ENCODE measurements around the gene IGFLR1. TPM values are rescaled to one million over a fixed set of nuclear protein-coding genes. Genes with fewer than 3 reads are reported as not detected.

Gene IGFLR1
- total and polyA plus RNA-seq, 2 of the 4 experiments (the other 2 are of a cell fraction): 0.72 to 2.7 TPM

DNA sequence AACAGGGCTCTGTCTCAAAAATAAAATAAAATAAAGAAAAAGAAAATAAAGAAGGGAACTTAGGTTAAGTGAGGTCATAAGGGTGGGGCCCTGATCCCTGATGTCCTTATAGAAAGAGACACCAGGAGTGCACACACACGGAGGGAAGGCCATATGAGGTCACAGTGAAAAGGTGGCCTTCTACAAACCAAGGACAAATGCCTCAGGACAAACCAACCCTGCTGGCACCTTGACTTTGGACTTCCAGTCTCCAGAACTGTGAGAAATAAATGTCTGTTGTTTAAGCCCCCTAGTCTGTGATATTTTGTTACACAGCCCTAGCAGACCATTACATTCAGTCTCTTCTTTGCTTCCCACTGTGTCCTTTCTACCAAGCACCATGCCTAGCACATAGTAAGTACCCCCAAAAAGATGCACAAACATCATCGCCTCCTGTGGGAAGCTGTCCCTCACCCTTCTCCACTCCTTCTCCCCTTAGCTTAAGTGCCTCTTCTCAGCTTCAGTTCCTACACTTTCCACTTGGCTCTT is 46.3 kb downstream of the IGFLR1 start:
- no peak overlapping the region for H3K56ac ChIP-seq (ENCODE audit: extremely low read depth, insufficient read depth, low read length)
- WGBS, 2 experiments (ENCODE audit: extremely low coverage in 2 of 2, insufficient read length in 1 of 2): no CpG with 5 or more reads among the region's 2 CpGs
- DNase-seq: no peak

More for the DNA sequence above, 46.3 kb downstream of the IGFLR1 start:
- Histone ChIP-seq H3K27me3 (ENCODE audit: control insufficient read depth, insufficient read depth, low read length) (peaks cover 2% of the 10 kb centered on the region; the same call in 1 of the 2 replicates), H3K27ac (ENCODE audit: insufficient read depth, low read length) (no peak overlapping the region), H3K9me3 (ENCODE audit: control insufficient read depth, insufficient read depth, low read length) (no peaks in the 10 kb centered on the region), H2BK120ac (ENCODE audit: low read depth, low read length) (no peak overlapping the region), H2AK9ac (replicated peaks; ENCODE audit: low read depth, low read length, poor library complexity) (no peak overlapping the region), H2AK5ac (ENCODE audit: low read depth, low read length) (no peak overlapping the region), H2AFZ (replicated peaks; ENCODE audit: low read length, poor library complexity) (no peak overlapping the region), H3K23ac (ENCODE audit: low read depth, low read length) (no peak overlapping the region), H3K9ac (ENCODE audit: low read depth, low read length) (no peak overlapping the region), H4K20me1 (ENCODE audit: insufficient read depth, low read length) (no peaks in the 10 kb centered on the region), H3K4me3 (ENCODE audit: insufficient read depth, low read depth, low read length) (no peak overlapping the region), H3K18ac (ENCODE audit: low read depth, low read length) (no peak overlapping the region), H2BK20ac (ENCODE audit: low read depth, low read length) (no peak overlapping the region), H3K4me1 (ENCODE audit: control insufficient read depth, insufficient read depth, low read length) (no peaks in the 10 kb centered on the region), H3K36me3 (ENCODE audit: control insufficient read depth, insufficient read depth, low read length) (no peaks in the 10 kb centered on the region), H4K91ac (ENCODE audit: insufficient read depth, low read depth, low read length) (no peak overlapping the region), H4K5ac (ENCODE audit: low read depth, low read length) (no peak overlapping the region), H3K4me2 (ENCODE audit: low read depth, low read length) (no peak overlapping the region), H3K9me1 (ENCODE audit: insufficient read depth, low read length) (no peaks in the 10 kb centered on the region), H3K79me1 (ENCODE audit: low read depth in 1 of 2, low read length in 2 of 2) (no peaks in the 10 kb centered on the region), H4K8ac (ENCODE audit: low read depth in 2 of 2, low read length in 2 of 2) (no peak overlapping the region), H3K4ac (ENCODE audit: low read depth, low read length) (no peak overlapping the region), H3K14ac (replicated peaks; ENCODE audit: low read depth, low read length) (no peak overlapping the region), H2BK5ac (ENCODE audit: low read depth, low read length, poor library complexity, severe bottlenecking) (no peak overlapping the region), H2BK15ac (ENCODE audit: low read depth, low read length) (no peak overlapping the region)
- in situ Hi-C loops (cut with MboI; ENCODE audit: low sequenced_read_pairs): no loop called here
- dilution Hi-C loops (cut with HindIII; ENCODE audit: low sequenced_read_pairs, unreplicated experiment): no loop called here
- ChIA-PET CTCF (no interaction called here), POLR2A (ENCODE audit: unreplicated experiment) (no interaction called here)
- no peak for TF ChIP-seq RAD21 (IDR thresholded peaks at IDR 0.05; ENCODE audit: low read length)
- no peak for TF ChIP-seq MAFK (IDR thresholded peaks at IDR 0.05; ENCODE audit: low read depth, low read length)
- no peak for TF ChIP-seq RFX5 (IDR thresholded peaks at IDR 0.05; ENCODE audit: low read depth, low read length)
- TF ChIP-seq, protein P1, sequence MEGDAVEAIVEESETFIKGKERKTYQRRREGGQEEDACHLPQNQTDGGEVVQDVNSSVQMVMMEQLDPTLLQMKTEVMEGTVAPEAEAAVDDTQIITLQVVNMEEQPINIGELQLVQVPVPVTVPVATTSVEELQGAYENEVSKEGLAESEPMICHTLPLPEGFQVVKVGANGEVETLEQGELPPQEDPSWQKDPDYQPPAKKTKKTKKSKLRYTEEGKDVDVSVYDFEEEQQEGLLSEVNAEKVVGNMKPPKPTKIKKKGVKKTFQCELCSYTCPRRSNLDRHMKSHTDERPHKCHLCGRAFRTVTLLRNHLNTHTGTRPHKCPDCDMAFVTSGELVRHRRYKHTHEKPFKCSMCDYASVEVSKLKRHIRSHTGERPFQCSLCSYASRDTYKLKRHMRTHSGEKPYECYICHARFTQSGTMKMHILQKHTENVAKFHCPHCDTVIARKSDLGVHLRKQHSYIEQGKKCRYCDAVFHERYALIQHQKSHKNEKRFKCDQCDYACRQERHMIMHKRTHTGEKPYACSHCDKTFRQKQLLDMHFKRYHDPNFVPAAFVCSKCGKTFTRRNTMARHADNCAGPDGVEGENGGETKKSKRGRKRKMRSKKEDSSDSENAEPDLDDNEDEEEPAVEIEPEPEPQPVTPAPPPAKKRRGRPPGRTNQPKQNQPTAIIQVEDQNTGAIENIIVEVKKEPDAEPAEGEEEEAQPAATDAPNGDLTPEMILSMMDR (conservative IDR thresholded peaks at IDR 0.05; ENCODE audit: low read depth, low read length): no peak
- TF ChIP-seq CHD1 (IDR thresholded peaks at IDR 0.05; ENCODE audit: low read depth, low read length): no peak
- no peak for TF ChIP-seq POLR2A (IDR thresholded peaks at IDR 0.05; ENCODE audit: low read depth, low read length)
- no peak for TF ChIP-seq RCOR1 (IDR thresholded peaks at IDR 0.05; ENCODE audit: insufficient replicate concordance, low read length)
- no peak for TF ChIP-seq NFE2L2 (IDR thresholded peaks at IDR 0.05; ENCODE audit: low read depth, low read length)
- no peak for TF ChIP-seq FOS (IDR thresholded peaks at IDR 0.05; ENCODE audit: low read depth, low read length)
- TF ChIP-seq, protein P2, sequence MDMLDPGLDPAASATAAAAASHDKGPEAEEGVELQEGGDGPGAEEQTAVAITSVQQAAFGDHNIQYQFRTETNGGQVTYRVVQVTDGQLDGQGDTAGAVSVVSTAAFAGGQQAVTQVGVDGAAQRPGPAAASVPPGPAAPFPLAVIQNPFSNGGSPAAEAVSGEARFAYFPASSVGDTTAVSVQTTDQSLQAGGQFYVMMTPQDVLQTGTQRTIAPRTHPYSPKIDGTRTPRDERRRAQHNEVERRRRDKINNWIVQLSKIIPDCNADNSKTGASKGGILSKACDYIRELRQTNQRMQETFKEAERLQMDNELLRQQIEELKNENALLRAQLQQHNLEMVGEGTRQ (IDR thresholded peaks at IDR 0.05; ENCODE audit: low read depth, low read length): no peak
- no peak for TF ChIP-seq CEBPB (IDR thresholded peaks at IDR 0.05; ENCODE audit: low read depth, low read length)
- no peak for TF ChIP-seq BHLHE40 (IDR thresholded peaks at IDR 0.05; ENCODE audit: low read depth, low read length)
- intact Hi-C loops (cut with micrococcal nuclease): no loop called here
- no peak for ATAC-seq (ENCODE audit: low read depth)
- no TSS peak for BruUV-seq (replicated peaks)
